ENCODE results near the gene MLPH. TPM values are rescaled to one million over a fixed set of nuclear protein-coding genes. Genes with fewer than 3 reads are reported as not detected.

The MLPH gene
- total RNA-seq, 1 donor from 2014 or later = 34.6 TPM

DNA sequence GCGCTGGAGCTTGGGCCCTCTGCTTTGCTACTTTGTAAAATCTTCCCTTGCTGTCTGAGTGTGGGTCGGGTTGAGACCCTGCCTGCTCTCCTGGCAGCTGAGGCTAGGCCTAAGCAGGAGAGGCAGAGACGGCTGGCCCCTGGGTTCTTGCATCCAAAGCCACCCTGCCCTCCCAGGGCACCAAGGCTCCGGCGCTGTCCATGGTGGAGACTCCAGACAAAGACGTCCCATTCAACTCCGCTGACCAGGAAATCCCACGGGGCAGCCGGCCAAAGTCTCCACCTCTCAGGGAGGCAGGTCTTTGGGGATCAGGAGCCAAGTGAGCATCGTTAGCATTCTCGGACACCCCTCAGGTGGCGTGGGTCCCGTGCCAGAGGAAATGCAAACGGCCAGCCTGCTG lies 76.8 kb downstream of the MLPH start:
- Histone ChIP-seq H3K4me1 (peaks cover 11% of the 10 kb centered on the region), H3K27me3 (no peaks in the 10 kb centered on the region), H3K36me3 (no peaks in the 10 kb centered on the region), H3K9me3 (no peaks in the 10 kb centered on the region), H3K4me3 (no peak overlapping the region), H3K27ac (no peak overlapping the region)
- TF ChIP-seq POLR2A (IDR thresholded peaks at IDR 0.05) (no peak), POLR2AphosphoS5 (IDR thresholded peaks at IDR 0.05; ENCODE audit: insufficient read depth in 1 of 2, low read depth in 1 of 2) (no peak)
- TF ChIP-seq, protein P1, sequence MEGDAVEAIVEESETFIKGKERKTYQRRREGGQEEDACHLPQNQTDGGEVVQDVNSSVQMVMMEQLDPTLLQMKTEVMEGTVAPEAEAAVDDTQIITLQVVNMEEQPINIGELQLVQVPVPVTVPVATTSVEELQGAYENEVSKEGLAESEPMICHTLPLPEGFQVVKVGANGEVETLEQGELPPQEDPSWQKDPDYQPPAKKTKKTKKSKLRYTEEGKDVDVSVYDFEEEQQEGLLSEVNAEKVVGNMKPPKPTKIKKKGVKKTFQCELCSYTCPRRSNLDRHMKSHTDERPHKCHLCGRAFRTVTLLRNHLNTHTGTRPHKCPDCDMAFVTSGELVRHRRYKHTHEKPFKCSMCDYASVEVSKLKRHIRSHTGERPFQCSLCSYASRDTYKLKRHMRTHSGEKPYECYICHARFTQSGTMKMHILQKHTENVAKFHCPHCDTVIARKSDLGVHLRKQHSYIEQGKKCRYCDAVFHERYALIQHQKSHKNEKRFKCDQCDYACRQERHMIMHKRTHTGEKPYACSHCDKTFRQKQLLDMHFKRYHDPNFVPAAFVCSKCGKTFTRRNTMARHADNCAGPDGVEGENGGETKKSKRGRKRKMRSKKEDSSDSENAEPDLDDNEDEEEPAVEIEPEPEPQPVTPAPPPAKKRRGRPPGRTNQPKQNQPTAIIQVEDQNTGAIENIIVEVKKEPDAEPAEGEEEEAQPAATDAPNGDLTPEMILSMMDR (IDR thresholded peaks at IDR 0.05) = no peak
- intact Hi-C loops (cut with DNase I) = no loop called here
- DNase-seq (ENCODE audit: extremely low spot score in 2 of 2) = no peak

DNA sequence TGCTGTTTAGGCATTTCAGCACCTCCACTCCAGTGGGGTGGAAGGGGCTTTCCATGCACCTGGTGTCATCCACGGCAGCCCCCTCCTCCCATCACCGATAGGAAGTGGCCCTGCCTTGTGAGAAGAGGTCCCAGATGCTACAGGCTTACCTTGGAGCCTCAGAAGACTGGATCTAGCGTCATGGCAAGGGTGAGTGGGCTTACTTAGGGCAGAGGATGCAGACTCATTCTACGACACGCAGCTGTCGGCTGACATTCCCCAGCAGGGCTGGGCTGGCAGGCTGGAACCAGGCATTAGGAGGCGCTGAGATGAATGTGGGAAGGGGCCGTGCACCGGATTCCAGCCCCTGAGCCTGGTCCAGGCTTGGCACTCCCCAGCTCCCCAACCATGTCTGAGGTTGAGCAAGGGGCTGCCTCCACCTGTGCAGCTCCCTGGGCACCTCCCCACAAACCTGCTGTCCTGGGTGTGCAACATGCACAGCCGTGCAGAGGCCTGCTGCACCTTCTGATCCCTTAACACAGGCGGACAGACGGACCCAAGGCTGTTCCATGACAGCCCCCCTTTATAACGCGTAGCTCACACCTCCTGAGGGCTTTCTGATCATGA lies 77.6 kb downstream of the MLPH start:
- no peaks in the 10 kb centered on the region for H3K36me3 ChIP-seq
- no peak overlapping the region for H3K27ac ChIP-seq
- H3K27me3 ChIP-seq = no peaks in the 10 kb centered on the region
- H3K4me1 ChIP-seq = peaks cover 3% of the 10 kb centered on the region
- DNase-seq (ENCODE audit: extremely low spot score in 2 of 2) = no peak
- TF ChIP-seq POLR2AphosphoS5 (IDR thresholded peaks at IDR 0.05; ENCODE audit: insufficient read depth in 1 of 2, low read depth in 1 of 2) (no peak), POLR2A (IDR thresholded peaks at IDR 0.05) (no peak)
- TF ChIP-seq, protein P1 (IDR thresholded peaks at IDR 0.05) = no peak
- H3K4me3 ChIP-seq = no peak overlapping the region
- intact Hi-C loops (cut with DNase I) = no loop called here
- no peaks in the 10 kb centered on the region for H3K9me3 ChIP-seq

- Histone ChIP-seq H3K4me3 (no peak overlapping the region), H3K4me1 (no peaks in the 10 kb centered on the region), H3K27me3 (no peaks in the 10 kb centered on the region), H3K9me3 (no peaks in the 10 kb centered on the region), H3K36me3 (no peaks in the 10 kb centered on the region), H3K27ac (no peak overlapping the region)
- intact Hi-C loops (cut with DNase I) = no loop called here
- TF ChIP-seq, protein P1 (IDR thresholded peaks at IDR 0.05) = no peak
- no peak for TF ChIP-seq POLR2AphosphoS5 (IDR thresholded peaks at IDR 0.05; ENCODE audit: insufficient read depth in 1 of 2, low read depth in 1 of 2)
- TF ChIP-seq POLR2A (IDR thresholded peaks at IDR 0.05) = no peak
- no peak for DNase-seq (ENCODE audit: extremely low spot score in 2 of 2)
These were observed 78.9 kb downstream of the MLPH start for GRCh38 chr2:237565974-237566373.

DNA sequence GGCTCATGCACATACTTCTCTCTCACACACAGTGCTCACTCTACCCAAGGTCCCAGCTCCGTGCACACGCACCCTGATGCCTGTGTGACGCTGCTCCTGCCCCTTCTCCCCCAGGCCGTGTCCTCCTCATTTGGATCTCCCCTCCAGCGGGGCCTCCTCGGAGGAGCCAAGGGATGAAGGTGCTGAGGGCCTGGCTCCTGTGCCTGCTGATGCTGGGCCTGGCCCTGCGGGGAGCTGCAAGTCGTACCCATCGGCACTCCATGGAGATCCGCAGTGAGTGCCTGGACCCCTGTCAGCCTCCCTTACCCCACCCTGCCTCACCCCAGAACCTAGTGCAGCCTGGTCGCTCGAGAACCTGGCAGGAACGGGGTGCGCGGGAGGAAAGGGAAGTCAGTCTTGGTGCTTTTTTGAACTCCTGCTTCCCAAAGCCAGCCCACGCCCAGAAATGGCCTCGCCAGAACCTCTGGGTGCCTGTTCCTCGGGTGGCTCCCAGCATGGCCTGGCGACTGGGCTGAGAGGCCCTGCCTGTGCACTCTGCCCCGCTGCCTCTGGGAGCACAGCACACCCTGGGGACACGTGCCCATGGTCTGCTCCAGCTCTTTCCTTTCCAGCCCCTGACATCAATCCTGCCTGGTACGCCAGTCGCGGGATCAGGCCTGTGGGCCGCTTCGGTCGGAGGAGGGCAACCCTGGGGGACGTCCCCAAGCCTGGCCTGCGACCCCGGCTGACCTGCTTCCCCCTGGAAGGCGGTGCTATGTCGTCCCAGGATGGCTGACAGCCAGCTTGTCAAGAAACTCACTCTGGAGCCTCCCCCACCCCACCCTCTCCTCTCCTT lies 79.6 kb downstream of the MLPH start, which contains the start of gene PRLH:
Gene PRLH (plus strand): TSS at position 174 of the 835 bp plus-strand sequence. CDS start 0 bp downstream, at position 174.
- Histone ChIP-seq H3K36me3 (no peaks in the 10 kb centered on the region), H3K27me3 (no peaks in the 10 kb centered on the region), H3K4me3 (no peak within 1 kb of the TSS), H3K4me1 (peaks cover 2% of the 10 kb centered on the region), H3K27ac (no peak within 1 kb of the TSS), H3K9me3 (no peaks in the 10 kb centered on the region)
- no peak for TF ChIP-seq POLR2AphosphoS5 (IDR thresholded peaks at IDR 0.05; ENCODE audit: insufficient read depth in 1 of 2, low read depth in 1 of 2)
- TF ChIP-seq, protein P1 (IDR thresholded peaks at IDR 0.05) = no peak
- no peak for TF ChIP-seq POLR2A (IDR thresholded peaks at IDR 0.05)
- intact Hi-C loops (cut with DNase I) = no loop called here
- DNase-seq (ENCODE audit: extremely low spot score in 2 of 2) = no peak
